Suprapubic skin (tissue), 3 donors: ENCODE results near the gene OR5B21.

Experiments
- POLR2AphosphoS5 ChIP-seq, 3 donors: sonication (generic); formaldehyde crosslinking; IDR thresholded peaks; one replicate each; pipeline ENCODE4 v1.6.1; 2017; ENCODE audit warnings: antibody characterized with exemption in 3 of 3
- TF ChIP-seq, protein P1 (sequence below), 2 donors: fragments of 200-600 bp in 1 of 2; fragments of 450-650 bp in 1 of 2; sonication (generic) in 1 of 2; IDR thresholded peaks; one replicate each; pipeline ENCODE4 v1.5.1; 2016 to 2019; ENCODE audit warnings: antibody characterized with exemption in 2 of 2, mild to moderate bottlenecking in 1 of 2, moderate library complexity in 1 of 2

DNA sequence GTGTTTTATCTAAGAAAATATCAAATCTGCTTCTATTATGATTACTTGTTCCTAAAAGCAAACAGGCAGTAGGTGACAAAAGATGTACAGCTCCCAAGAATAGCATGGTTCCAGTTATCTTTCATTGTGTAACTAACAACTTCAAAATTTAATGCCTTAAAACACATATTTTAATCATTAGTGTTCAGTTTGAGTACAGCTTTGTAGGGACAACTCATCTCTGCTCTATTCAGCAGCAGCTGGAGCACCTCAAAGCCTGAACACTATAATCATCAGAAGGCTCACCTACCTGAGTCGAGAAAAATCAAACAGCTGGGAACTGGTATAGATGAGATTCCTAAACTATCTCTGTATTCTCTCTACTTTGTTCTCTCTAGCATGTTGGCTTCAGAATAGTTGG is 41.6 kb downstream of the OR5B21 start:
- TF ChIP-seq, protein P1, sequence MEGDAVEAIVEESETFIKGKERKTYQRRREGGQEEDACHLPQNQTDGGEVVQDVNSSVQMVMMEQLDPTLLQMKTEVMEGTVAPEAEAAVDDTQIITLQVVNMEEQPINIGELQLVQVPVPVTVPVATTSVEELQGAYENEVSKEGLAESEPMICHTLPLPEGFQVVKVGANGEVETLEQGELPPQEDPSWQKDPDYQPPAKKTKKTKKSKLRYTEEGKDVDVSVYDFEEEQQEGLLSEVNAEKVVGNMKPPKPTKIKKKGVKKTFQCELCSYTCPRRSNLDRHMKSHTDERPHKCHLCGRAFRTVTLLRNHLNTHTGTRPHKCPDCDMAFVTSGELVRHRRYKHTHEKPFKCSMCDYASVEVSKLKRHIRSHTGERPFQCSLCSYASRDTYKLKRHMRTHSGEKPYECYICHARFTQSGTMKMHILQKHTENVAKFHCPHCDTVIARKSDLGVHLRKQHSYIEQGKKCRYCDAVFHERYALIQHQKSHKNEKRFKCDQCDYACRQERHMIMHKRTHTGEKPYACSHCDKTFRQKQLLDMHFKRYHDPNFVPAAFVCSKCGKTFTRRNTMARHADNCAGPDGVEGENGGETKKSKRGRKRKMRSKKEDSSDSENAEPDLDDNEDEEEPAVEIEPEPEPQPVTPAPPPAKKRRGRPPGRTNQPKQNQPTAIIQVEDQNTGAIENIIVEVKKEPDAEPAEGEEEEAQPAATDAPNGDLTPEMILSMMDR (IDR thresholded peaks at IDR 0.05) = no peak
- no peak for TF ChIP-seq POLR2AphosphoS5 (IDR thresholded peaks at IDR 0.05)
